Measurements from ENCODE around the gene SYCP2L. TPM values are rescaled to one million over a fixed set of nuclear protein-coding genes. Genes with fewer than 3 reads are reported as not detected.

Gene SYCP2L
- total and polyA plus RNA-seq, 2 experiments from 2014 or later, result 10.5 to 11.0 TPM

DNA sequence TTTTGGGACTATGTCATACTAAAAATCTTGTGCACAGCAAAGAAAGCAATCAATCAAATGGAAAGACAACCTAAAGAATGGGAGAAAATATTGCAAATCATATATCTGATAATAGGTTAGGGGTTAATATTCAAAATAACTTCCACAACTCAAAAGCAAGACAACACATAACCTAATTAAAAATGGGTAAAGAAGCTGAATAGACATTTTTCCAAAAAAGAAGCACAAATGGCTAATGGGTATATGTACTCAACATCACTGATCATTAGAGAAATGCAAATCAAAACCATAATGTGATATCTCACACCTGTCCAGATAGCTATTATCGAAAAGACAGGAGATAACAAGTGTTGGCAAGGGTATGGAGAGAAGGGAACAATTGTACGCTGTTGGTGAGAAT, 53.0 kb downstream of the SYCP2L start (continued):
- TF ChIP-seq EZH2 (IDR thresholded peaks at IDR 0.05; ENCODE audit: low read depth, unreplicated experiment), result no peak
- TF ChIP-seq, protein P1, sequence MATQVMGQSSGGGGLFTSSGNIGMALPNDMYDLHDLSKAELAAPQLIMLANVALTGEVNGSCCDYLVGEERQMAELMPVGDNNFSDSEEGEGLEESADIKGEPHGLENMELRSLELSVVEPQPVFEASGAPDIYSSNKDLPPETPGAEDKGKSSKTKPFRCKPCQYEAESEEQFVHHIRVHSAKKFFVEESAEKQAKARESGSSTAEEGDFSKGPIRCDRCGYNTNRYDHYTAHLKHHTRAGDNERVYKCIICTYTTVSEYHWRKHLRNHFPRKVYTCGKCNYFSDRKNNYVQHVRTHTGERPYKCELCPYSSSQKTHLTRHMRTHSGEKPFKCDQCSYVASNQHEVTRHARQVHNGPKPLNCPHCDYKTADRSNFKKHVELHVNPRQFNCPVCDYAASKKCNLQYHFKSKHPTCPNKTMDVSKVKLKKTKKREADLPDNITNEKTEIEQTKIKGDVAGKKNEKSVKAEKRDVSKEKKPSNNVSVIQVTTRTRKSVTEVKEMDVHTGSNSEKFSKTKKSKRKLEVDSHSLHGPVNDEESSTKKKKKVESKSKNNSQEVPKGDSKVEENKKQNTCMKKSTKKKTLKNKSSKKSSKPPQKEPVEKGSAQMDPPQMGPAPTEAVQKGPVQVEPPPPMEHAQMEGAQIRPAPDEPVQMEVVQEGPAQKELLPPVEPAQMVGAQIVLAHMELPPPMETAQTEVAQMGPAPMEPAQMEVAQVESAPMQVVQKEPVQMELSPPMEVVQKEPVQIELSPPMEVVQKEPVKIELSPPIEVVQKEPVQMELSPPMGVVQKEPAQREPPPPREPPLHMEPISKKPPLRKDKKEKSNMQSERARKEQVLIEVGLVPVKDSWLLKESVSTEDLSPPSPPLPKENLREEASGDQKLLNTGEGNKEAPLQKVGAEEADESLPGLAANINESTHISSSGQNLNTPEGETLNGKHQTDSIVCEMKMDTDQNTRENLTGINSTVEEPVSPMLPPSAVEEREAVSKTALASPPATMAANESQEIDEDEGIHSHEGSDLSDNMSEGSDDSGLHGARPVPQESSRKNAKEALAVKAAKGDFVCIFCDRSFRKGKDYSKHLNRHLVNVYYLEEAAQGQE (IDR thresholded peaks at IDR 0.05; ENCODE audit: unreplicated experiment), result no peak
- no peak for TF ChIP-seq EZH2phosphoT487 (IDR thresholded peaks at IDR 0.05; ENCODE audit: unreplicated experiment)
- TF ChIP-seq ZNF331 (CRISPR knock-in tag; IDR thresholded peaks at IDR 0.05; ENCODE audit: low read depth), result no peak

DNA sequence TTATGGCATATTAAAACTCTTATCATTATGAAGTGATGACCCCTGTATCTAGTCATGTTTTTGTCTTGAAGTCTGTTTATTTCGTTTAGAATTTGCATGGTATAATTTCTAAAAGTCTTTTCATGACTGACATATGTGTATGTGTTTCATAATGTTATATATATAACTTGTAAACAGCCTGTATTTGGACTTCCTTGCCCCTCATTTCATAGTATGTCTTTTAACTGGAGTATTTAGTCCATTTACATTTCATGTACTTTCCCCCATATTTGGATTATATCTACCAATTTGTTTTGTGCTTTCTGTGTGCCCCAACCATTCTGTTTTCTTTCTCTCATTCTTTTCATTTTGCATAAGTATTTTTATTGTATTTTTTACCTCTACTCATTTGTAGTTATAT, 59.0 kb downstream of the SYCP2L start:
- no peaks in the 10 kb centered on the region for H3K79me2 ChIP-seq (replicated peaks; ENCODE audit: insufficient read depth)
- H3F3A ChIP-seq (replicated peaks; ENCODE audit: low read depth), result no peaks in the 10 kb centered on the region
- DNase-seq (ENCODE audit: low spot score) (no peak), ATAC-seq (no peak)
- Mint-ChIP-seq H3K27ac (no peak overlapping the region), H3K4me3 (no peak overlapping the region), H3K27me3 (ENCODE audit: insufficient read depth, low read depth, poor library complexity) (peaks cover 2% of the 10 kb centered on the region), H3K4me1 (no peaks in the 10 kb centered on the region), H3K9me3 (no peaks in the 10 kb centered on the region), H3K36me3 (ENCODE audit: low read depth) (no peaks in the 10 kb centered on the region)
- no peaks in the 10 kb centered on the region for H3K27me3 ChIP-seq (ENCODE audit: insufficient read depth)
- no peak overlapping the region for H3K27ac ChIP-seq (ENCODE audit: low read depth)
- H2AFZ ChIP-seq, result no peak overlapping the region
- no peak overlapping the region for H3K4me2 ChIP-seq
- no peaks in the 10 kb centered on the region for H3K4me1 ChIP-seq (ENCODE audit: insufficient read depth)
- H4K20me1 ChIP-seq (replicated peaks; ENCODE audit: insufficient read depth), result no peaks in the 10 kb centered on the region
- H3K4me3 ChIP-seq, result no peak overlapping the region
- no peaks in the 10 kb centered on the region for H3K36me3 ChIP-seq (ENCODE audit: insufficient read depth)
- no peaks in the 10 kb centered on the region for H3K9me2 ChIP-seq (ENCODE audit: insufficient read depth)
- TF ChIP-seq EZH2phosphoT487 (IDR thresholded peaks at IDR 0.05; ENCODE audit: unreplicated experiment) (no peak), CREB1 (CRISPR knock-in tag; IDR thresholded peaks at IDR 0.05; ENCODE audit: low read depth) (no peak), ZNF114 (CRISPR knock-in tag; IDR thresholded peaks at IDR 0.05) (no peak), NANOG (IDR thresholded peaks at IDR 0.05; ENCODE audit: borderline replicate concordance) (no peak), POLR2AphosphoS5 (IDR thresholded peaks at IDR 0.05; ENCODE audit: low read depth) (no peak), EZH2 (IDR thresholded peaks at IDR 0.05; ENCODE audit: low read depth, unreplicated experiment) (no peak), JUNB (IDR thresholded peaks at IDR 0.05; ENCODE audit: unreplicated experiment) (no peak)
- TF ChIP-seq, protein P1 (IDR thresholded peaks at IDR 0.05; ENCODE audit: unreplicated experiment), result no peak
- TF ChIP-seq, protein P2, sequence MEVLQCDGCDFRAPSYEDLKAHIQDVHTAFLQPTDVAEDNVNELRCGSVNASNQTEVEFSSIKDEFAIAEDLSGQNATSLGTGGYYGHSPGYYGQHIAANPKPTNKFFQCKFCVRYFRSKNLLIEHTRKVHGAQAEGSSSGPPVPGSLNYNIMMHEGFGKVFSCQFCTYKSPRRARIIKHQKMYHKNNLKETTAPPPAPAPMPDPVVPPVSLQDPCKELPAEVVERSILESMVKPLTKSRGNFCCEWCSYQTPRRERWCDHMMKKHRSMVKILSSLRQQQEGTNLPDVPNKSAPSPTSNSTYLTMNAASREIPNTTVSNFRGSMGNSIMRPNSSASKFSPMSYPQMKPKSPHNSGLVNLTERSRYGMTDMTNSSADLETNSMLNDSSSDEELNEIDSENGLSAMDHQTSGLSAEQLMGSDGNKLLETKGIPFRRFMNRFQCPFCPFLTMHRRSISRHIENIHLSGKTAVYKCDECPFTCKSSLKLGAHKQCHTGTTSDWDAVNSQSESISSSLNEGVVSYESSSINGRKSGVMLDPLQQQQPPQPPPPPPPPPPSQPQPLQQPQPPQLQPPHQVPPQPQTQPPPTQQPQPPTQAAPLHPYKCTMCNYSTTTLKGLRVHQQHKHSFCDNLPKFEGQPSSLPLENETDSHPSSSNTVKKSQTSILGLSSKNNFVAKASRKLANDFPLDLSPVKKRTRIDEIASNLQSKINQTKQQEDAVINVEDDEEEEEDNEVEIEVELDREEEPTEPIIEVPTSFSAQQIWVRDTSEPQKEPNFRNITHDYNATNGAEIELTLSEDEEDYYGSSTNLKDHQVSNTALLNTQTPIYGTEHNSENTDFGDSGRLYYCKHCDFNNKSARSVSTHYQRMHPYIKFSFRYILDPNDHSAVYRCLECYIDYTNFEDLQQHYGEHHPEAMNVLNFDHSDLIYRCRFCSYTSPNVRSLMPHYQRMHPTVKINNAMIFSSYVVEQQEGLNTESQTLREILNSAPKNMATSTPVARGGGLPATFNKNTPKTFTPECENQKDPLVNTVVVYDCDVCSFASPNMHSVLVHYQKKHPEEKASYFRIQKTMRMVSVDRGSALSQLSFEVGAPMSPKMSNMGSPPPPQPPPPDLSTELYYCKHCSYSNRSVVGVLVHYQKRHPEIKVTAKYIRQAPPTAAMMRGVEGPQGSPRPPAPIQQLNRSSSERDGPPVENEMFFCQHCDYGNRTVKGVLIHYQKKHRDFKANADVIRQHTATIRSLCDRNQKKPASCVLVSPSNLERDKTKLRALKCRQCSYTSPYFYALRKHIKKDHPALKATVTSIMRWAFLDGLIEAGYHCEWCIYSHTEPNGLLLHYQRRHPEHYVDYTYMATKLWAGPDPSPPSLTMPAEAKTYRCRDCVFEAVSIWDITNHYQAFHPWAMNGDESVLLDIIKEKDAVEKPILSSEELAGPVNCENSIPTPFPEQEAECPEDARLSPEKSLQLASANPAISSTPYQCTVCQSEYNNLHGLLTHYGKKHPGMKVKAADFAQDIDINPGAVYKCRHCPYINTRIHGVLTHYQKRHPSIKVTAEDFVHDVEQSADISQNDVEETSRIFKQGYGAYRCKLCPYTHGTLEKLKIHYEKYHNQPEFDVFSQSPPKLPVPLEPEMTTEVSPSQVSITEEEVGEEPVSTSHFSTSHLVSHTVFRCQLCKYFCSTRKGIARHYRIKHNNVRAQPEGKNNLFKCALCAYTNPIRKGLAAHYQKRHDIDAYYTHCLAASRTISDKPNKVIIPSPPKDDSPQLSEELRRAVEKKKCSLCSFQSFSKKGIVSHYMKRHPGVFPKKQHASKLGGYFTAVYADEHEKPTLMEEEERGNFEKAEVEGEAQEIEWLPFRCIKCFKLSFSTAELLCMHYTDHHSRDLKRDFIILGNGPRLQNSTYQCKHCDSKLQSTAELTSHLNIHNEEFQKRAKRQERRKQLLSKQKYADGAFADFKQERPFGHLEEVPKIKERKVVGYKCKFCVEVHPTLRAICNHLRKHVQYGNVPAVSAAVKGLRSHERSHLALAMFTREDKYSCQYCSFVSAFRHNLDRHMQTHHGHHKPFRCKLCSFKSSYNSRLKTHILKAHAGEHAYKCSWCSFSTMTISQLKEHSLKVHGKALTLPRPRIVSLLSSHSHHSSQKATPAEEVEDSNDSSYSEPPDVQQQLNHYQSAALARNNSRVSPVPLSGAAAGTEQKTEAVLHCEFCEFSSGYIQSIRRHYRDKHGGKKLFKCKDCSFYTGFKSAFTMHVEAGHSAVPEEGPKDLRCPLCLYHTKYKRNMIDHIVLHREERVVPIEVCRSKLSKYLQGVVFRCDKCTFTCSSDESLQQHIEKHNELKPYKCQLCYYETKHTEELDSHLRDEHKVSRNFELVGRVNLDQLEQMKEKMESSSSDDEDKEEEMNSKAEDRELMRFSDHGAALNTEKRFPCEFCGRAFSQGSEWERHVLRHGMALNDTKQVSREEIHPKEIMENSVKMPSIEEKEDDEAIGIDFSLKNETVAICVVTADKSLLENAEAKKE (CRISPR knock-in tag; IDR thresholded peaks at IDR 0.05), result no peak
- TF ChIP-seq, protein P3, sequence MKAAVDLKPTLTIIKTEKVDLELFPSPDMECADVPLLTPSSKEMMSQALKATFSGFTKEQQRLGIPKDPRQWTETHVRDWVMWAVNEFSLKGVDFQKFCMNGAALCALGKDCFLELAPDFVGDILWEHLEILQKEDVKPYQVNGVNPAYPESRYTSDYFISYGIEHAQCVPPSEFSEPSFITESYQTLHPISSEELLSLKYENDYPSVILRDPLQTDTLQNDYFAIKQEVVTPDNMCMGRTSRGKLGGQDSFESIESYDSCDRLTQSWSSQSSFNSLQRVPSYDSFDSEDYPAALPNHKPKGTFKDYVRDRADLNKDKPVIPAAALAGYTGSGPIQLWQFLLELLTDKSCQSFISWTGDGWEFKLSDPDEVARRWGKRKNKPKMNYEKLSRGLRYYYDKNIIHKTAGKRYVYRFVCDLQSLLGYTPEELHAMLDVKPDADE (IDR thresholded peaks at IDR 0.05), result no peak
